SKM-1 treated with dmso at 0.1 percent for 144 hours (cell line): ENCODE data around the gene MYH10.

Source experiments
- DNase-seq: peaks from one replicate; lab custom pipeline; 2025; ENCODE audit not compliant: unreplicated experiment; lab: John Stamatoyannopoulos, UW

MYH10 gene

DNA sequence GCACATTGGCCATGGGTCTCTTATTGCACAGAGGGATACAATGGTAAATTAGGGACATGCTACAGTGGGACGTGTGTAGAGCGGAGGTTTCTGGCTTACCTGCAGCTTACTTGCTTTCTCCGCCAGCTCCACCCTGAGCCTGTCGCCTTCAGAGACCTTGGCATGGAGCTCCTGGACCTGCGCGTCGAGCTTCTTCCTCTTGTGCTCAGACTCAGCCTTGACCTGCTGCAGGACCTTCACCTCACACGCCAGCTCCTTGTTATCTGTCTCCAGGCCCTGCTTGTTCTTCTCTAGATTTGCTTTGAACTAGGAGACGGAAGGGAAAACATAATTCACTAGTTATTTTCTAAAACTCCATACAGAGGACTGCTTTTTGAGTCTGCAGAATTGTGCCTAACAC lies 131.4 kb downstream of the MYH10 start:
- no peak for DNase-seq

DNA sequence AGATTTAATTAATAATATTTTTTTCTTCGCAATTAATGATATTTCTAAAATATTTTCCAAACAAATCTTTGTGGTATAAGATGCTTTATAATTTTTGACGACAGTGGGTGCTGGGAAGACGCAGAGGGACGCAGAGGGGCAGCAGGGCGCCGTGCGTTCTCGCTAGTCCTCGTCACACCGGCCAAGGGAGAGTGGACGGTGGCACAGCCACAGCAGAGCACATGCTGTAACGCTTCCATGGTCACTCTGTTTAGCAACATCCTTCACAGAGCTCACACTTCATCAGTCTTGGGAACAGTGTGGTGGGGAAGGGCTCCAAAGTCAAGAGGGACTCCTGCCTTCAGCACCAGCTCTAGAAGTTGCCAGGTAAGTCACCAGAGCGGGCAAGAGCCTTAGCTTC lies 134.4 kb downstream of the MYH10 start:
- DNase-seq, result no peak

DNA sequence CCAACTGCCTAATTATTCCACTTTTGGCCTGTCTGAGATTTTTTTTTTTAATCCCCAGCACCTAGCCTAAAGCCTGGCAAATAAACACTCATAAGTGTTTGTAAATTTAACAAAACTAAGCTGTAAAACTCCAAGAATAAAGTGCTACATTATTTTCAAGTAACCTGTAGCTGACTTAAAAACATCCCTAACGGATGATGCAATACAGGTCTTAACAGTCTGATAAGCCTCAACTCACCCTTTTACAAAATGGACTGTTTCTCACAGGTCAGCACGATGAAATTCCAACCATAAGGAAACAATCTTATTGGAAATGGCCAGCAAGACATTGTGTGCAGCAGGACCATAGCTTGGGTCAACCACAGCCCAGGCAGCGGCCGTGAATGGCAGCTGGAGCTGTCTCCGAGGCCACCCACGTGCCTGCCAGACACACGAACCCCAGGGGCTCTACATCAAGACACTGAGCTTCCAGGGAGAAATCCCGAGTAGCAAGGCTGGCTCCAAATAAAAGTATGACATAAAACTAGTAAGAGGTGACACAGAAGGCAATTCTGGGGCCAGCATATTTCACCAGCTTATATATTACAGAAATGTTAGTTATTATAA lies 135.9 kb downstream of the MYH10 start:
- no peak for DNase-seq

DNA sequence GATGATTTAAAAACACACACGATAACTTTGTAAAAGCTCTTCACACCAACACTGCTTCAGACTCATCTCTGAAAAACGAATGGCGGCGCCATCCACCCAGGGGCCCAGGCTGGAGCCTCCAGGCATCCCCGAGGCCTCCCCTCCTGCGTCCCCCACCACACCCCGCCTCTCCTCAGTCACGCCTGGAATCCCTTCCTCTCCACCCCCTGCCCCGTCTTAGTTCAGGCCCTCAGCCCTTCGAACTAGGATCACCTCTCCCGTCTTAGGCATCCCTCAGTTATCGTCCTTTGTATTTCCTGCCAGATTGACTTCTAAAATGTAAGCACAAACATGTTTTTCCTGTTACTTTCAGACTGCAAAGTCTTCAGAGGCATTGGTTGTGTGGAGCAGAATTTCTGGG lies 136.5 kb downstream of the MYH10 start:
- DNase-seq, result no peak

DNA sequence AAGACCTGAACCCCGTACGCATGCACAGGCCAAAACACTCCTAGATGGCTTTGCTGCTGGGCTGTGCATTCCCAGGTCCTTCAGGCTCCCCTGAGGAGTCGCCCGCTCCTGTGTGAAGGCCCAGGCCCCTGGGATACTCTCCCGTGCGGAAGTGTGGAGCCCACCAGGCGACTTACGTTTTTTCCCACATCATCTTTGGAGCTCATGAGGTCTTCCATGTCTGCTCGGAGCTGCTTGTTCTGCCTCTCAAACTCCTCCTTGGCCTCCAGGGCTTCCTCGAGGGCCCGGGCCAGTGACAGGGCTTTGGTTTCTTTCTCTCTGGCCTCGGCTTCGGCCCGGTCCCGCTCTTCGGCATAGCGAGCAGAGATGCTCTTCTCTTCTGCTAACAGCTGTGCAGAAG lies 138.4 kb downstream of the MYH10 start:
- no peak for DNase-seq

DNA sequence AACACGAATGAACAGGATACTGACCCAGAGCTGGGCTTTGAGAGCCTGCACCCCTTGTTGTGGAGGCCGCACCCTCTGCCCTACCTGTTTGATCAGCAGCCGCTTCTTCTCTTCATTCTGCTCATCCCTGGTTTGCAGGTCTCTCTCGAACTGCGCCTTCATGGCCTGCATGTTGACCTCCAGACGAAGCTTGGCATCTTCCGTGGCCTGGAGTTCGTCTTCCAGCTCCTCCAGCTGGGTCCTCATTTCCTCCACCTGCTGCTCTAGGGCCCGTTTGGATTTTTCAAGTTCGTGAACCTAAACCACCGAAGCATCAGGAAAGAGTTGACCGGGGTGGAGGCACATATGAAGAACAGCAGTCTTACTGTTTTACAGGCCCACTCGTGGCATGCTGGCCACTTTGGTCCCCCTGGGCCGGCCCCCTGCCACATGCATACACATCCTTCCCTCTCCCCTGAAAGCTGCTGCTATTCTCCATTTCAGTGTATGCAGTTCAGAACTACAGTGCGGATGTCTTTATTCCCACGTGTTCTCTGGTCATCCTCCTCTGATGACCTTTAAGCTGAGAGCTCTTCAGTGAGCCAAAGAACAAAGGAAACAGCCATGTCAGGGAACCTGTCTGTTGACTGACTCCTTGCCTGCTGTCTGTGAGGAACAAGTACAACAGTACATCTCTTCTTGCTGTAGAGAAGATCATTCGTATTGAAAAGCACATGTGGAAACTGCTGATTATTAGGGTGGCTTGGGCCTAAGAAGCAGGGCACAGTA lies 140.1 kb downstream of the MYH10 start:
- DNase-seq, result no peak

DNA sequence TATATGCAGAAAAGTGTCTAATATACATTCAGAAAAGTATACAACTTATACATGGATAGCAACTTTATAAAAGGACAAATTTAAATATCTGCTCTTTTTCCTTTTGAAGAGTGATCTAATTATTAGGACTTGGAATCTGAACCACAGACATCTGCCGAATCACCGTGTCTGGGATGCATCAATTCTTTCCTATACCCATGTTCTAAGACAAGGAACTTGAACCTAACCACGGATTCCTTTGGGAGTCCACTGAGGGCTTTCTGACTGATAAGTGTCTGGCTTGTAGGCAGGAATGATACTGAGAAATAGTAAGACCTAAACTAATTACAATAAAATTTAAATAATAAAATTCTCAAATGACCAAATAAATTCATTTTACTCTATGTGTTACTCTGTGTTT lies 140.7 kb downstream of the MYH10 start:
- no peak for DNase-seq

DNA sequence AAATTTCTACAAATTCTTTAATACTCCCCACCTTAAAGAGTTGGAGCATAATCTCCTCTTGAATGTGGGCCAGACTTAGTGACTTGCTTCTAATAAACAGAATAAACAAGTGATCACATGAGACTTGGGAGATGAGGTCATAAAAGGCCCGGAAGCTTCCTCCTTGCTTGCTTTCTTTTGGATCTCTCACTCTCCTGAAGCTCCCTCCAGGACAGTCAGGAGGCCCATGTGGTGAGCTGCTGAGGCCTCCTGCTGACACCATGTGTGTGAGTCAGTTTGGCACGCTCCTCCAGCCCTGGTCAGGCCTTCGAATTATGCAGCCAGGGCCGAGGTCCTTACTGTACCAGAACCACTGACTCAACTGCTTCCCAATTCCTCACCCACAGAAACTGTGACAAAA lies 141.6 kb downstream of the MYH10 start:
- no peak for DNase-seq

DNA sequence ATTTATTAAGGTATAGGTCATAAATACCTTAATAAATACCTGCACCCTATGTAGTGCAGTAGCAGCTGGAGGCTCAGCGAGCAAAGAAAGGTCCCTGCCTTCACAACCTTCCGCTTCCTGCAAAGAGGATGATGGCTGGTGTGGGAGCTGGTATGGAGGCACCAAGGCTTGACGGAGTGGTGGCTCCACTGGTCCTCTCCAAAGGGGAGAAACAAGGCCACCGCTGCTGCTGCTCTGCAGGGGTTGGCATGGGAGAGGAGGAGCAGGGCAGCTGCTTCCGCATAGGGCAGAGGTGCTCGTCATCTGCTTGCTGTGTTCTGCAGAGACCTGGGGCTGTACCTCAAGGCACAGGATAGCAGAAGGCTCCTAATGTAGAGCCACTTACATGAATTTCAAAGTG lies 142.0 kb downstream of the MYH10 start:
- no peak for DNase-seq

DNA sequence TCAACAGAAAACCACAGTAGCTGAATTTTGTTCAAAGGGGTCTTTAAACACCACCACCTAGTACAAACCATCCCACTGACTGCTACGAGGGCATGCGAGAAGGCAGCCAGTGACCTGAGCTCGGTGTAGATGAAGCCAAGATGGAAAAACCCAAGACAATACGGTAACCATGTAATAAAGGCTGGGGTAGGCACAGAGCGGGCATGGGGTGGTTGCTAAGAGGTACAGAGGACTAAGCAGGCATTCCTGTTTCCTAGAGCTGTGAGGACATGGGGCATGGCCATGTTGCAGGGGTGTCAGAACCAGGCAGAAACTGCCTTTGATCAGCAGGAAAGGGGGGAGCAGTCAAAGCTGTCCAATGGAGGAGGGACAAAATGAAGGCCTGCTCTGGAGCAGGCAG lies 142.8 kb downstream of the MYH10 start:
- no peak for DNase-seq

DNA sequence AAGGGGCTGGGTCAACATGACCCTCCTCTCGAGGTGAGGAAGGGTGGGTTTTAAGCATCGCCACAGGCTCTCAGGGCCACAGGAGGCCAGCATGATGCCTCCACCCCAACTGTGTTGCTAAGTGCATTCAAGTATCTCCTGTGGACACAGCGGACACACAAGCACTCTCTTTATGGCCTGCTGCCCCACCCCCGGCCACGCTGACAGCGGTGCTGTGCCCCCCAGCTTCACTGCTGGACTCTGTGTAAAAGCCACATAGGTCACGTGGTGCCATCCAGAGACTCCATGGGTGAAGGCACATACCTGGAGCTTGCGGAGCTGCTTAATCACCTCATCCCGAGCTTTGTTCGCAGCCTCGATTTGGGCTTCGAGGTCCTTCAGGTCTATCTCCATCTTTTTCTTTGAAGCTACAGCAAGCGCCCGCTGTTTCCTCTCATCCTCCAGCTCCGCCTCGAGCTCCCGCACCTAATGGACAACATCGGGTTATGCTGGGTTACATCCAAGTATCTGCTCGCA lies 143.3 kb downstream of the MYH10 start:
- no peak for DNase-seq

DNA sequence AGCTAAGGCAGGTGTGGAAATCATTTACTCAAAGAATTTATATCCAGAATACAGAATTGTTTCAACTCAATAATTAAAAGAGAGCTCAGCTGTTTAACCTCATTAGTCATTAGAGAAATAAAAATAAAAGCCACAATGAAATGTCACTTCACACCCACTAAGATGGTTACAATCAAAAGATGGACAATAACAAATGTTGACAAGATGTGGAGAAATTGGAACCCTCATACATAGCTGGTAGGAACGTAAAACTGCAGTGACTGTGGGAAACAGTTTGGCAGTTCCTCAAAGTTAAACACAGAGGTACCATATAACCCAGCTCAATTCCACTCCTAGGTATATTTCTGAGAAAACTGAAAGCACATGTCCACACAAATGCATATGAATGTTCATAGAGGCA lies 145.0 kb downstream of the MYH10 start:
- no peak for DNase-seq

DNA sequence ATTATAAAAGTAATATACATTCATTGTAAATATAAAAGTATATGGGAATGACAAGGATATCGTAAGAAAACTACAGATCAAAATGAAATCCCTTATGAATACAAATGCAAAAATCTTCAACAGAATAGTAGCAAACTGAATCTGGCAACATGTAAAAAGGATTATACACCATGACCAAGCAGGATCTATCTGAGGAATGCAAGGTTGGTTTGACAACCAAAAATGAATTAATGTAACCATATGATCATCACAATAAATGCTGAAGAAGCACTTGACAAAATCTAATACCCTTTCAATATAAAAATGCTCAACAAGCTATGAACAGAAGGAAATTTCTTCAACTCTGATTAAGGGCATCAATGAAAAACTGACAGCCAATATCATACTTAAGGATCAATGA lies 146.1 kb downstream of the MYH10 start:
- no peak for DNase-seq

DNA sequence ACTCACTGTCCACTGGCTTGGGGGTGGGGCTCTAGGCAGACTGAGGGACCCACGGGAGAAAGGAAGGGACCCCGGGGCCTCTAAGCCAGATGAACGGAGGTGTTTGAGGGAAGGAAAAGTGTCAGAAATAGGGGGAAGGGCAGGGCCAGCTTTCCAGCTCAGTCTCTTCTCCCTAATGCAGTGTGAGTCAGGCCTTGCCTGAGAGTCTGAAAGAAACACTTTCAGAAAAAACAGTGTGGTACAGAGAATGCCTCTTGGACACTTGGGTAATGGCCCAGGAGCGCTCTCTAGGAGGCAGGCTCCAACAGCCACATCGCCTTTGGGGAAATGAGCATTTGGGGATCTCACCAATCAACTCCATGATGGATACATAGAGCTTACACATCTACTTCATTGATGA lies 148.0 kb downstream of the MYH10 start:
- DNase-seq, result no peak

DNA sequence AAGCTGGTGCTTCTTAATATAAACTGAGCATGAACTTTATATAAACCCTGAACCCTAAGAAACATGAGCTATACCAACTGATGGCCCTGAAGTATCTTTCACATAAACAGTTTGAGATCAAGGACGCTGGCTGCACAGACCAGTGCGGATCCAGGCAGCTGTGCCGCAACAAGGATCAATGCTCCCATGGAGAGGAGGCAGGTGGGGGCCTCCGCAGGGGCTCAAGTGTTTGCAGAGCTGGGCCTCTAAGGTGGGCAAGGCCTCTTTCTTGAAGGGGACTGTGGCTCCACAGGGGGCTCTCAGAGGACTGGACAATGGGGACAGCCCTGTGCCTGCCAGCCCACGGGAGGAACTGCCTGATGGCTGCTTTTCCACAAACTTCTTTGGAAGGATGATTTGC lies 148.8 kb downstream of the MYH10 start:
- DNase-seq, result no peak

DNA sequence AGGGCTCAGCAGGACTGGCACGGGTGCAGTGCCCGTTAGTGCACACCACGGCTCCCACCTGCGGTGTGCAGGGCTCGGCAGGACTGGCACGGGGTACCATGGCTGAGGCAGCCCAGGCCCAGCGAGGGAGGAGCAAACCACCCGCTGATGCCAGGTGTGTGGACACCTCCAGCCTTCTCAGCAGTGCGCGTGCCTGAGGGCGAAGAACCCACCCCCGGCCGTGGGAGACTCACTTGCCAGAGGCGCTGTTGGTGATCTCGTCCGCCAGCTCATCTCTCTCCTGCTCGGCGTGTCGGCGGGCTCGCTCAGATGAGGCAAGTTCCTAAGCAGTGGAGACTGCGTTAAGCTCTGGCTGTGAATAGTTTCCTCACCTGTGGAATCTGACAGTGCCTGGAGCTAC lies 149.4 kb downstream of the MYH10 start:
- no peak for DNase-seq

DNA sequence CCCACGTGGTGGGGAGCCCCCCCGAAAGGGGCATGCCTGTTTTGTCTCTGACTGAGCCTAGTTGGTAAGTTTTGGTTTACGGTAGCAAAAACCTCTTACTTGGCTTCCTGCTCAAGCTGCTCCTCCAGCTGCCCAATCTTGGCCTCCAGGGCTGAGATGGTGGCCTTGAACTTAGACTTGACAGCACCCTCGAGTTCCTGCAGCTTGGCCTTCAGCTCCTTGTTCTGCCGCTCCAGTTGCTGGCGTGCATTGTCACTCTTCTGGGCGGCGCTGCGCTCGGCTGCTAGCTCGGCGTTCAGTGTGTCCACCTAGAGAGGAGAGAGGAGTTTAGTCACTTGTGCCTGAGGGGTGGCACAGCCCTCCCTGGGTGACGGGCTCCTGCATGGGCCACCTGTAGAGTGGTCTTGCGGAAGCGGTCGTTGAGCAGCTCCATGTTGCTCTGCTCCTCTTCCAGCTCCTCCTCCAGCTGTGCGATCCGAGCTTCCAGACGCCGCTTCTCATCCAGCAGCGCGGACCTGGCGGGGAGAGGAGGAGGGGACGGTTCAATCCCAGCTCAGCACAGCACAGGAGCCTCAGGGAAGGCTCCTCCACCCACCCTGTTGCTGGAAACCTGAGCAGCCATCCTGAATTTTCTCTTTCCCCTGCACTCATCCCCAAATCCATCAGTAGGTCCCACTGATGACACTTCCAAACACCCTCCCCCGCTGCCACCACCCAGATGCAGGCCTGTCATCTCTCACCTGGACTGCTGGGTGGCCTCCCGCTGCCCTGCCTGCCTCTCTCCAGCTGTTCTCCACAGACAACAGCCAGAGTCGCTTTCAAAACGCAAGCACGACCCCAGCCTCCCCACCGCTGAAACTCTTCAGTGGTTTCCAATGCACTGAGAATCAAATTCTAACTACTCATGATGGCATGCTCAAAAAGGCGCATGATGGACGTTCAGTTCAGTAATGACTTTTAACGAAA lies 150.2 kb downstream of the MYH10 start:
- no peak for DNase-seq

DNA sequence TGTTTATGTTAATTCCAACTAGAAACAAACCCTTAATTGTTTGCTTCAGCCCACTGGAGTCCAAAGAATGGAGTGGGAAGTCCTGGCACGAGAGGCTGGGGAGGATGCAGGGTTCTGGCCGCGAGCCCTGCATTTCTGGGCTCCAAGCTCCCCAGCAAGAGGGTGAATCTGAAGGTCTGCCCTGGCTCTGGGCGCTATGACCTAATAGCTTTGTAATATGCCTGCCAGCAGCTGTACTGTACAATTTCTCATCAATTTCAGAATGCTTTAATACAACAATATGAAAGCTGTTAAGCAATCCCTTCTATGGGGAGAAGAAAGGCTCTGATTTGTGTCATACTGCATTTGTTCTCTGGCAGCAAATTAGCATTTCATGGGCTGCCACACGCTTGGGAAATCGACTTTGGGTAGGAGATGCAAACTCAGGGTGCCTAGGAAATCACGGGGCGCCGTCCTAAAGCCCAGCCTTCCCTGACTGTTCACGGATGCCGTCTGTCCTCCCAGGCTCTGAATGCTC lies 151.0 kb downstream of the MYH10 start:
- DNase-seq, result no peak

DNA sequence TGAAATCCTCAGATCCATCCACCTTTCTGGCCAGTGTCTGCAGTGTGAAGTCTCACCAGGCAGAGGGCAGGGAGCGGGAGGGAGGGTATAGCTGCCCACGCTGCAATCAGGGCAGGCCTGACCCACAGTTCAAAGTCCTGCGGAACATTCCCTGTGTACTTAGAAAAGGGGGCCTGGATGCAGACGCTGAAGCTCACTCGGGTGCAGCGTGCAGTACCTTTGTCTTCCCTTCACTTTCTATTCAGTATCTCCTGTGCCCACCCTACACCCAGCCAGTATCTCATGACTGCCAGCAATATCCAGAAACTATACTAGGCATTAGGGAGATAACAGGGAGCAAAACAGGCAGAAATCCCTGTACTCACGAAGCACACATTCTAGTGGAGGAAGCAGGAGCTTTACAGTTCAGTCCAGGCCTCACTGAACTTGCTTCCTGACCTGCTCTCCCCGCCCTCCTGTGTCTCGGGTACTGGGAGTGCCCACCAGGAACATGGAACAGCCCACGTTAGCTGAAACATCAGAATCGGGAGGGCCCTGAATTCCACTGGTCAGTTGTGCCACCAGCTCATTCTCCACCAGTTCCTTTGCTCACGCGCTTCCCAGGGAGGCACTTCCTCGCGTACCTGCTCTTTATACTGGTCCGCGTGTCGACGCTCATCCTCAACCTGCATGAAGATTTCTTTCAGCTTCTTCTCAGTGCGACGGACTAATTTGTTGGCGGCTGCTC lies 152.6 kb downstream of the MYH10 start:
- no peak for DNase-seq

DNA sequence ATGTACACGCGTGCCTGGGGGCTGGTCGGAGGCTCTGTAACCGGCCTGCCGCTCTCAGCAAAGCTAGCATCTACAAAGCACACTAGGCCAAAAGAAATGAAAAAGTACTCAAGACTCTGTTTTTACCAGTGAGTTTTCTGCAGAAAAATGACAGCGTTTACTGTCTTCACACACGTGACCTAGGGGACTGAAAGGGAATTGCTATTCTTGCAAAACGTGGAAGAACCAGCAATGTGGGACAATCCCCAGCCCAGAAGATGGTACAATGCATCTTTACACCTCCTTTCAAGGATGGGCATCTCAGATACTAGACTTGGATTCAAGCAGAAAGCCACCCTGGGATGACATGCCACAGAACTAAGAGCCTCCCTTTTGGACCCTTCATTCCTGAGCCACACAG lies 153.4 kb downstream of the MYH10 start:
- DNase-seq, result no peak

DNA sequence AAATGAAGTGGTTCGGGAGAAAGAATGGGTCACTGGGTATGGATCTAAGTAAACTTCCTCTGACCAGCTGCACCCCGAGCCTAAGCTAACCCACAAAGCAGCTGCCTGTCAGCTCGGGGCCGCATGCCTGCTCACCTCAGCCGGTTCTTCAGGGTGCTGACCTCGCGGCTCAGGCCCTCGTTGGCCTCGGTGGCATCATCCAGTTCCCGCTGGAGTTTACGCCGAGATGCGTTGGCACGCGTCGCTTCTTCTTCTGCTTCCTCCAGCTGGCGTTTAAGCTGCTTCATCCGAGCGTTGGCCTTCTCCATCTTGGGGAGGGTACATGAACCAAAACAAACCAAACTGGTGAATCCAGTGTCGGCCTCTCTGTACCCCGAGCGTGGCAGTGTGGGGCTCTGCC lies 153.8 kb downstream of the MYH10 start:
- DNase-seq, result no peak
